ENCODE results near the gene SAMD1. TPM values are rescaled to one million over a fixed set of nuclear protein-coding genes. Genes with fewer than 3 reads are reported as not detected.

SAMD1 gene
- total RNA-seq, 3 donors from 2014 or later (not counting 1 experiment from before 2014, with no cell fraction given): 30.8 to 33.0 (median 30.9) TPM

DNA sequence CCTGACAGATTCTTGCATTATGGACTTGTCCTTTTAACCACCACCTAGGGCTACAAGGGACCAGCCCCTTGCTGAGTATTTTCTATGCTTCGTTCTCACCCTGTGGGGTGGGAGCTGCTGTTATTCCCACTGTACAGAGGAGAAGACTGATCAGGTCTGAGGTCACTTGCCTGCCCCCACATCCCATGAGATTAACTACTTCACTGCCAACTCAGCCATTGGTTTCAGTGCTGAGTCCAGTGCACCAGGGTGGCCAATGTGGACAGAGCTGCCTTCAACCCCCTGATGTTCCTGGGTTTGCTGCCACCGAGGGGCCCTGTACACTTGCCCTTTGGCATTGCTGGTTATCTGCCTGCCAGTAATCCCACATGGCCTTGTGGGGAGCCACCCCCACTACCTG, 20.1 kb upstream of the SAMD1 start:
- 93% methylated on average over 2 of the region's 2 CpGs for WGBS (ENCODE audit: insufficient coverage)
- ATAC-seq: no peak
- H3K27ac ChIP-seq (ENCODE audit: low read length): no peak overlapping the region
- Mint-ChIP-seq H3K9me3 (no peaks in the 10 kb centered on the region), H3K27me3 (ENCODE audit: low read depth in 2 of 2) (no peaks in the 10 kb centered on the region), H3K4me1 (peaks cover 5 to 21% of the 10 kb centered on the region in 2 donors), H3K36me3 (no peaks in the 10 kb centered on the region), H3K4me3 (no peak overlapping the region), H3K27ac (no peak overlapping the region)
- no peaks in the 10 kb centered on the region for H3K9me3 ChIP-seq (ENCODE audit: control insufficient read depth, insufficient read depth, low read length)
- peaks cover 6% of the 10 kb centered on the region for H3K36me3 ChIP-seq (ENCODE audit: control insufficient read depth, insufficient read depth, low read length)
- TF ChIP-seq, protein P1, sequence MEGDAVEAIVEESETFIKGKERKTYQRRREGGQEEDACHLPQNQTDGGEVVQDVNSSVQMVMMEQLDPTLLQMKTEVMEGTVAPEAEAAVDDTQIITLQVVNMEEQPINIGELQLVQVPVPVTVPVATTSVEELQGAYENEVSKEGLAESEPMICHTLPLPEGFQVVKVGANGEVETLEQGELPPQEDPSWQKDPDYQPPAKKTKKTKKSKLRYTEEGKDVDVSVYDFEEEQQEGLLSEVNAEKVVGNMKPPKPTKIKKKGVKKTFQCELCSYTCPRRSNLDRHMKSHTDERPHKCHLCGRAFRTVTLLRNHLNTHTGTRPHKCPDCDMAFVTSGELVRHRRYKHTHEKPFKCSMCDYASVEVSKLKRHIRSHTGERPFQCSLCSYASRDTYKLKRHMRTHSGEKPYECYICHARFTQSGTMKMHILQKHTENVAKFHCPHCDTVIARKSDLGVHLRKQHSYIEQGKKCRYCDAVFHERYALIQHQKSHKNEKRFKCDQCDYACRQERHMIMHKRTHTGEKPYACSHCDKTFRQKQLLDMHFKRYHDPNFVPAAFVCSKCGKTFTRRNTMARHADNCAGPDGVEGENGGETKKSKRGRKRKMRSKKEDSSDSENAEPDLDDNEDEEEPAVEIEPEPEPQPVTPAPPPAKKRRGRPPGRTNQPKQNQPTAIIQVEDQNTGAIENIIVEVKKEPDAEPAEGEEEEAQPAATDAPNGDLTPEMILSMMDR (IDR thresholded peaks at IDR 0.05): no peak
- DNase-seq: no peak
- intact Hi-C loops (cut with micrococcal nuclease): no loop called here
- peaks cover 26% of the 10 kb centered on the region for H3K4me1 ChIP-seq (ENCODE audit: control insufficient read depth, insufficient read depth, low read length)
- no peak overlapping the region for H3K4me3 ChIP-seq (ENCODE audit: low read length)
- no peaks in the 10 kb centered on the region for H3K27me3 ChIP-seq (ENCODE audit: control insufficient read depth, insufficient read depth, low read length)

DNA sequence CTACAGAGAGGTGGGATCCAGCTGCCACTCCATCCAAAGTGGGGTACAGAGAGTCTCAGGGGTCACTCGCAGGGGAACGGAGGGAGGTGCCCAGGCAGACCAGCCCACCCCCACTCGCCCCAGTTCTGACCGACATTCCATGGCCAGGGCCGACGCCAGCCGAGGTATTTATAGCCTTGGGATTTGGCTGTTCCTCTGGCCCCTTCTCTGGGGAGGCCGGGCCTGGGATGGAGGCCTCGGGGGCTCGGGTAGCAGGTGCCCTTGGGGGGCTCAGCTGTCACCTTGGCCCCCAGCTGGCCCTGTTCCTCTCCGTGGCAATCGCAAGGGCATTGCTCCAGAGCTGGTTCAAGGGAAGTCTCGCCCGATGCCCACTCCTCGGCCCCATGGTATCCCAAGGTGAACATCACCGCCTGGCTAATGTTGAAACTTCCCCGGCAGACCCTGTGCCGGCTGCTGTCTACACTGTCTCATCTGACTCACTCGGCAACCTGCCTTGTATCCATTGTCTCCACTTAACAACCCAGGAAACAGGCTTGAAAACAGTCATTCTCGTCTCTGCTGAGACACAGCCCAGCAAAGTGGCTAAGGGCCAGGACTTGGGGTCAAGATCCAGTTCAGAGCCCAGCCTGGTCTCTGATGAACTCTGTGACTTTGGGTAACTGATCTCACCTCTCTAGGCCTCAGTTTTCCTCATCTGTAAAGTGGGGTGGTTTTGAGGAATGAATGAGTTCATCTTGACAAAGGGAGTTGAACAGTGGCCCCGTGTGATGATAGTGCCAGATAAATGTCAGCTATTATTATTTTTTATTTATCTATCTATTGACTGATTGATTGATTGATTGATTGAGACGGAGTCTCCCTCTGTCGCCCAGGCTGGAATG, 17.3 kb upstream of the SAMD1 start:
- DNase-seq: no peak
- Histone ChIP-seq H3K4me1 (ENCODE audit: control insufficient read depth, insufficient read depth, low read length) (peaks cover 2% of the 10 kb centered on the region), H3K4me3 (ENCODE audit: low read length) (no peak overlapping the region), H3K36me3 (ENCODE audit: control insufficient read depth, insufficient read depth, low read length) (peaks cover 13% of the 10 kb centered on the region), H3K27ac (ENCODE audit: low read length) (no peak overlapping the region), H3K27me3 (ENCODE audit: control insufficient read depth, insufficient read depth, low read length) (no peaks in the 10 kb centered on the region), H3K9me3 (ENCODE audit: control insufficient read depth, insufficient read depth, low read length) (no peaks in the 10 kb centered on the region)
- Mint-ChIP-seq H3K36me3 (no peaks in the 10 kb centered on the region), H3K9me3 (no peaks in the 10 kb centered on the region), H3K27ac (no peak overlapping the region), H3K4me1 (peaks cover 0 to 8% of the 10 kb centered on the region in 2 donors), H3K4me3 (no peak overlapping the region), H3K27me3 (ENCODE audit: low read depth in 2 of 2) (no peaks in the 10 kb centered on the region)
- TF ChIP-seq, protein P1 (IDR thresholded peaks at IDR 0.05): no peak
- intact Hi-C loops (cut with micrococcal nuclease): no loop called here
- 97% methylated on average over 22 of the region's 23 CpGs for WGBS (ENCODE audit: insufficient coverage)
- ATAC-seq: no peak

DNA sequence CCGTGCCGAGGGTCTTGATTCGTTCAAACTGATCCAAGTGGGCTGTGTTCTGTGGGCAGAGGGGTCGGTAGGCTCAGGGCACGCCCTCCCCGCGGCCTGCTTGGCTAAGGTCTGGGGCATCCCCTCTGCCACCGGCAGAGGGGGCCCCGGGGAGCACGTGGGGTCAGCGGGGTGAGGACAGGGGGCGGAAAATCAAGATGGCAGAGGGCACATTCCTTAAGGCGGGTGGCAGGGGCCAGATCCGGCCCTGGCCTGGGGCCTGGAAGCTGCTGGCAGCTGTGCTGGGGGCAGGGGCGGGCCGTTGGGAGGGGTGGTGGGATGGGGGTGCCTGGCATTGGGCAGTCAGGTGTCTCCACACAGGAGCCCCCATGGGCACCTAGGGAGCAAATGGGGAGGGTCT, 16.3 kb upstream of the SAMD1 start:
- intact Hi-C loops (cut with micrococcal nuclease): no loop called here
- Mint-ChIP-seq H3K4me1 (peaks cover 0 to 8% of the 10 kb centered on the region in 2 donors), H3K36me3 (no peaks in the 10 kb centered on the region)

More for the DNA sequence above, 16.3 kb upstream of the SAMD1 start:
- TF ChIP-seq, protein P1 (IDR thresholded peaks at IDR 0.05): no peak
- H3K9me3 ChIP-seq (ENCODE audit: control insufficient read depth, insufficient read depth, low read length): no peaks in the 10 kb centered on the region
- no peak overlapping the region for H3K27ac Mint-ChIP-seq
- H3K27ac ChIP-seq (ENCODE audit: low read length): no peak overlapping the region
- no peaks in the 10 kb centered on the region for H3K9me3 Mint-ChIP-seq
- no peaks in the 10 kb centered on the region for H3K27me3 Mint-ChIP-seq (ENCODE audit: low read depth in 2 of 2)
- no peaks in the 10 kb centered on the region for H3K4me1 ChIP-seq (ENCODE audit: control insufficient read depth, insufficient read depth, low read length)
- no peak overlapping the region for H3K4me3 ChIP-seq (ENCODE audit: low read length)
- no peak overlapping the region for H3K4me3 Mint-ChIP-seq
- no peak for DNase-seq
- no peak for ATAC-seq
- no peaks in the 10 kb centered on the region for H3K27me3 ChIP-seq (ENCODE audit: control insufficient read depth, insufficient read depth, low read length)
- WGBS (ENCODE audit: insufficient coverage): 93% methylated on average over 16 of the region's 16 CpGs
- peaks cover 22% of the 10 kb centered on the region for H3K36me3 ChIP-seq (ENCODE audit: control insufficient read depth, insufficient read depth, low read length)
